GM13976 (cell line): ENCODE measurements around the gene APOLD1.

ENCODE experiments used
- DNase-seq: peaks from one replicate; pipeline ENCODE4 v3.0.0; 2012; ENCODE audit warnings: low spot score
- in situ Hi-C: fragments of 300-500 bp; cut with MboI; formaldehyde crosslinking; loops from one replicate; pipeline ENCODE4 v1.12.0; 2022; ENCODE audit warnings: low sequenced_read_pairs, mixed read lengths, inconsistent platforms; ENCODE audit not compliant: unreplicated experiment
- TF ChIP-seq, protein P1 (sequence below): IDR thresholded peaks from 2 replicates; pipeline ENCODE4 v1.5.1; 2012; ENCODE audit warnings: borderline replicate concordance, mild to moderate bottlenecking; ENCODE audit not compliant: insufficient read depth; ENCODE audit errors: extremely low read depth, missing control alignments, control extremely low read depth

The APOLD1 gene

DNA sequence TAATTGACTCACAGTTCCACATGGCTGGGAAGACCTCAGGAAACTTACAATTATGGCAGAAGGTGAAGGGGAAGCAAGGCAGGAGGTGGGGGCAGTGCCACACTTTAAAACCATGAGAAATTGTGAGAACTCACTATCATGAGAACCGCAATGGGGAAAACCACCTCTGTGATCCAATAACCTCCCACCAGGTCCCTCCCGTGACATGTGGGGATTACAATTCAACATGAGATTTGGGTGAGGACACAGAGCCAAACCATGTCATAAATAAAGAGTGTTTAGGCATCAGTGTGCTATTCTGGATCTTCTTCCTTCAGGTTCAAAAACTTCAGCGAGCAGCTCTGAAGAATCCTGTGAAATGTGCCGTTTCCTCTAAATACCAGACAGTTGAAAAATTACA, 37.4 kb downstream of the APOLD1 start:
- in situ Hi-C loops: no loop called here
- DNase-seq: no peak
- TF ChIP-seq, protein P1, sequence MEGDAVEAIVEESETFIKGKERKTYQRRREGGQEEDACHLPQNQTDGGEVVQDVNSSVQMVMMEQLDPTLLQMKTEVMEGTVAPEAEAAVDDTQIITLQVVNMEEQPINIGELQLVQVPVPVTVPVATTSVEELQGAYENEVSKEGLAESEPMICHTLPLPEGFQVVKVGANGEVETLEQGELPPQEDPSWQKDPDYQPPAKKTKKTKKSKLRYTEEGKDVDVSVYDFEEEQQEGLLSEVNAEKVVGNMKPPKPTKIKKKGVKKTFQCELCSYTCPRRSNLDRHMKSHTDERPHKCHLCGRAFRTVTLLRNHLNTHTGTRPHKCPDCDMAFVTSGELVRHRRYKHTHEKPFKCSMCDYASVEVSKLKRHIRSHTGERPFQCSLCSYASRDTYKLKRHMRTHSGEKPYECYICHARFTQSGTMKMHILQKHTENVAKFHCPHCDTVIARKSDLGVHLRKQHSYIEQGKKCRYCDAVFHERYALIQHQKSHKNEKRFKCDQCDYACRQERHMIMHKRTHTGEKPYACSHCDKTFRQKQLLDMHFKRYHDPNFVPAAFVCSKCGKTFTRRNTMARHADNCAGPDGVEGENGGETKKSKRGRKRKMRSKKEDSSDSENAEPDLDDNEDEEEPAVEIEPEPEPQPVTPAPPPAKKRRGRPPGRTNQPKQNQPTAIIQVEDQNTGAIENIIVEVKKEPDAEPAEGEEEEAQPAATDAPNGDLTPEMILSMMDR: no peak

DNA sequence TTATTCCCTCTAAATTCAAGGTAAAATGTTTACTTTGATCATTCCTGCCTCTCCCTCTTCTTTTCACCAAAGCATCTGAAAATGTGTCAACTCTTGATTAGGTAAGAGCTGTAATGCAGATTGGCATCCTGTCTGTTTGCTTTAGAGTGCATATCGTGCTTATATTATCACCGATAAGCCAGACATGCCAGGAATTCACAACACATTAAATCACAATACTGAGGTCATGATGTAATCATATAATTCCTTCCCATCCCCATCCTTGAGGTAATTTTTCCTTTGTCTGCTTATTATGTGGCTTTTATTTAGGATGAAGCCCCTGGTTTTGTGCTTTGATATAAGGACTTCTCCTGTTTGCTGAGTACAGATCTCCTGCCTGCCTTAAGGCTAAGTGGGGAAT, 37.8 kb downstream of the APOLD1 start:
- in situ Hi-C loops: no loop called here
- TF ChIP-seq, protein P1: no peak
- no peak for DNase-seq

DNA sequence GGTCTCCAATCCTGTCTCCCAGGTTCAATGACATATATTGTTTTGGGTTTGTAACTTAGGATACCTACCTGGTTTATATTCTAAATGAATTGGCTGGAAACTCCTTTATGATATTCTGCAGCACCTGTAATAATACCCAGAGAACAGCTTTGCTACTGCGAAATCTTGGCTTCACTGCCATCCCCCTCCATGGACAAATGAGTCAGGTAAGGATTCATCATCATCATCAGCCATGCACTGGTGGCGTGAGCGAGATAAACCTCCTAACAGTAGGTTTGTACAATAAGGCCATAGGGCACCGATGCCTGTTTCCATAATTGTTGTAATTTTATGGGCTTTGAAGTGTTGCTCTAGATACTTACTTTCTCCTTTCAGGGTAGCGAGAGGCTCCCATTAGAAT, 38.4 kb downstream of the APOLD1 start:
- TF ChIP-seq, protein P1: no peak
- no peak for DNase-seq
- in situ Hi-C loops: no loop called here

DNA sequence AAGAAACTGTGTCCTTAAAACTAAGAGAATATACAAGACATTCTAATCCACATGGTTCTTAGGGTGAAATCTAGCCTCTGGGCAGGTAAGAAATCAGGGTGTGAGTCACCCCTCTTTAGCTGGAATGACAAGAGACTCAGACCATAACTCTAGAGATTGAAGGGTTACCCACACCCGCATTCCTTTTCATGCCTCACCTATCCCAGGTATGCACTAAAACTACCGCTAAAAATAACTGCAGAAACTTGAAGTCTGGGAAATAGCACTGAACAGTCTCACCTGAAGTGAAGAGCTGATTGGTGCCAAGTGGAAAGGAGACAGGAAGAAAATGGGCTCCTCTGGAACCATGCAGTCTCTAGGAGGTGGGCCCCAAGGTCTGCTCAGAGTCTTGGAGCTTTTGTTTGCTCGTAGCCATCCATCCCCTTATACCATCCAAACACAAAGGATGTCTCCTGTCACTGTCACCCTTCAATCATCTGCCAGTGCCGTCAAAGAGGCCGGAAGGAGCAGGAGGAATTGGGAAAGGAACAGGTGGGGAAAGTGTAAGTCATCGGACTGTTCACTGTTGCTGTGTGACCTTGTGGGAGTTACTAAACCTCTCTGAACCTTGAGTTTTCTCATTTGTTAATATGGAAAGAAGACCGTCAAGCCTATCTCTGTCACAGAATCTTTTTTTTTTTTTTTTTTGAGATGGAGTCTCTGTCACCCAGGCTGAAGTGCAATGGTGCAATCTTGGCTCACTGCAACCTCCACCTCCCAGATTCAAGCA, 50.1 kb downstream of the APOLD1 start:
- no peak for DNase-seq
- TF ChIP-seq, protein P1: no peak
- in situ Hi-C loops: no loop called here

DNA sequence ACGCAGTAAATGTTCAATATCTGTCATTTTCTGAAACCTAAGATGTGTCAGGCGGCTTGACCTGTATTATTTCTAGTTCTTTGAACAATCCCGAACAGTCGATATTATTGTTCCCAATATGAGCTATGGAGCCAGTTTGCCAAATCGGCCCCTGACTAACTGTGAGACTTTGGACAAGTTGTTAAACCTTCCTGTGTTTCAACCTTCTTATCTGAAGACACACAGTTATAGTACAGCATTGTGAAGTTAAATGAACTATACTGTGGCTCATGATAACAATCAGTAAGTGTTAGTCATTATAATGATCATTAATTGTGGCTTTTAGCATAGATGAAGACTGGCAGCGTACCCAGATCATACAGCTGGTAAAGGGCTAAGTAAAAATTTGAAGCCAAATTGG, 51.1 kb downstream of the APOLD1 start:
- in situ Hi-C loops: no loop called here
- TF ChIP-seq, protein P1: no peak
- DNase-seq: no peak

DNA sequence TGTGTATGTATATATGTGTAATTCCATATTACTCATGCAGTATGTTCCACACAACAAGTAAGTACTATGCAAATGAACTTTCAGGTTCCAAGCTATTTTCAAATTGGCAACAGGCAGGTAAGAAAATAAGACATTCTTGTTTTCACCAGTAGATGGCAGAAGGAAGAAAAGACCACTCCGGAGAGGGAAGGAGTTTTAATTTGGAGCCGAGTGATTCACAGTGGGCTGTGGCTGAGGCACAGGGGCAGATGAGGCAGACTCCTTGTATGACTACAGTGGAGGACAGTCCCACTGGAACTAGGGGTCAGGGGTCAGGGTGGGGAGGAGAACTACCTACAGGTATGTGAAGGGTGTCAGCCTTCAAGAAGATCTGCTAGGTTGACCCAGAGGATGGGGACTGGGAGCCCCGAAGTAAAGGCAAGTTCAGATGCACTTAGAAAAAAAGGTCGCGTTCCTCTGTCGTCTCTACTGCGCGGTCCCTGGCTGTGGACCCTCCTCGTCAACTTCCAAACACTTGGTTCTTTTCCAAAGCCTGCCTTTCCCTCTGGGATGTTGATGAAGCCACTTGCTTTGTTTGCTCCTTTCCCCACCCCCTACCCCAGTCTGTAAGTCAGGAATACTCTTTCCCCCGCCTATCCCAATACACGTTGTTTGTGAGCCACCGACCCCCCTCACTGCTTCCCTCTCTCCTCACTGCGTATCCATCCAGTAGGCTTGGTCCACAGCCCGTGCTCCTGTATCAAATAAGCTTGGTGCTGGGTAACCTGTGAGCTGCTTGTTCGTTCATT, 51.8 kb downstream of the APOLD1 start:
- in situ Hi-C loops: no loop called here
- TF ChIP-seq, protein P1: peak; percentile 21
- peak; percentile 60 for DNase-seq
